UCSD-AML1 (cell line): ENCODE data around the gene TBC1D26.
"Not testable (repeated sequence)": the region's sequence is repeated elsewhere in the genome, so short reads cannot be mapped to it uniquely, and the experiment has no call there.

Source experiments
- DNase-seq: peaks from one replicate; lab custom pipeline; 2025; ENCODE audit not compliant: unreplicated experiment; lab: John Stamatoyannopoulos, UW

TBC1D26 gene

GRCh38 chr17:15731900-15732299, at the start of gene TBC1D26:
Gene TBC1D26, plus strand, starts transcription at chr17:15732283. Its CDS starts 3,066 bp downstream, at chr17:15735349.
- not testable (repeated sequence) for DNase-seq

GRCh38 chr17:15683135-15683534, 48.9 kb upstream of the TBC1D26 start:
- not testable (repeated sequence) for DNase-seq

- DNase-seq = peak; percentile 68
Measured at GRCh38 chr17:15683824-15684478, 48.1 kb upstream of the TBC1D26 start, which contains the start of gene TRIM16. Gene TRIM16, minus strand, starts transcription at chr17:15684311. Its CDS starts 32,702 bp downstream, at chr17:15651609.

GRCh38 chr17:15687494-15687893, 44.6 kb upstream of the TBC1D26 start:
- DNase-seq = not testable (repeated sequence)

GRCh38 chr17:15698967-15699366, 33.1 kb upstream of the TBC1D26 start:
- not testable (repeated sequence) for DNase-seq

- DNase-seq = peak; percentile 94
Measured at GRCh38 chr17:15699413-15699924, 32.6 kb upstream of the TBC1D26 start, which contains the start of gene ZNF286A. Gene ZNF286A, plus strand, starts transcription at chr17:15699752. Its CDS starts 578 bp downstream, at chr17:15700330.

- DNase-seq = not testable (repeated sequence)
Measured at GRCh38 chr17:15699937-15700336, 32.1 kb upstream of the TBC1D26 start.

- not testable (repeated sequence) for DNase-seq
Measured at GRCh38 chr17:15704239-15704638, 27.8 kb upstream of the TBC1D26 start.

- not testable (repeated sequence) for DNase-seq
Measured at GRCh38 chr17:15704813-15705212, 27.3 kb upstream of the TBC1D26 start.

GRCh38 chr17:15708879-15709278, 23.2 kb upstream of the TBC1D26 start:
- DNase-seq = not testable (repeated sequence)

- DNase-seq = not testable (repeated sequence)
Measured at GRCh38 chr17:15716601-15717563, 15.2 kb upstream of the TBC1D26 start.

- not testable (repeated sequence) for DNase-seq
Measured at GRCh38 chr17:15730535-15730934, 1.5 kb upstream of the TBC1D26 start.

GRCh38 chr17:15733174-15733789, 1.2 kb downstream of the TBC1D26 start:
- not testable (repeated sequence) for DNase-seq

- not testable (repeated sequence) for DNase-seq
Measured at GRCh38 chr17:15736578-15736977, 4.5 kb downstream of the TBC1D26 start.

- DNase-seq = no peak
Measured at GRCh38 chr17:15738066-15738465, 6.0 kb downstream of the TBC1D26 start.

- DNase-seq = not testable (repeated sequence)
Measured at GRCh38 chr17:15739259-15739658, 7.2 kb downstream of the TBC1D26 start.

GRCh38 chr17:15740041-15740440, 8.0 kb downstream of the TBC1D26 start:
- DNase-seq = not testable (repeated sequence)

GRCh38 chr17:15740570-15741120, 8.6 kb downstream of the TBC1D26 start:
- DNase-seq = no peak

- DNase-seq = no peak
Measured at GRCh38 chr17:15741624-15742023, 9.5 kb downstream of the TBC1D26 start.

- DNase-seq = no peak
Measured at GRCh38 chr17:15742051-15742795, 10.1 kb downstream of the TBC1D26 start.
